RWPE2 (cell line): ENCODE results near the gene HTR6.

Source experiments
- ATAC-seq: fragments of 200-7000 bp; cut with Tn5 transposase; 3 replicates; pipeline ENCODE4 v1.9.1; 2021; ENCODE audit warnings: low read depth
- DNase-seq: peaks from one replicate; pipeline ENCODE4 v3.0.0-alpha.2; 2020; ENCODE audit warnings: low spot score
- H3K27ac ChIP-seq: fragments of 450-650 bp; 2 replicates; pipeline ENCODE4 v1.5.1; 2017; ENCODE audit warnings: mild to moderate bottlenecking; ENCODE audit not compliant: poor library complexity, severe bottlenecking
- H3K27me3 ChIP-seq: fragments of 250-450 bp; sonication (Bioruptor Pico); 2 replicates; pipeline ENCODE4 v1.5.1; 2021; ENCODE audit warnings: mild to moderate bottlenecking, moderate library complexity; ENCODE audit not compliant: insufficient read depth, poor library complexity, severe bottlenecking
- H3K36me3 ChIP-seq: fragments of 250-450 bp; sonication (Bioruptor Pico); 2 replicates; pipeline ENCODE4 v1.5.1; 2020; ENCODE audit warnings: low read depth, mild to moderate bottlenecking, moderate library complexity
- H3K4me1 ChIP-seq: fragments of 250-450 bp; sonication (Bioruptor Pico); 2 replicates; pipeline ENCODE4 v1.5.1; 2021; ENCODE audit warnings: mild to moderate bottlenecking, moderate library complexity; ENCODE audit not compliant: insufficient read depth, poor library complexity, severe bottlenecking
- H3K4me3 ChIP-seq: fragments of 250-450 bp; sonication (Bioruptor Pico); 2 replicates; pipeline ENCODE4 v1.5.1; 2021; ENCODE audit warnings: mild to moderate bottlenecking, moderate library complexity; ENCODE audit not compliant: severe bottlenecking
- H3K9me3 ChIP-seq: fragments of 250-450 bp; sonication (Bioruptor Pico); 2 replicates; pipeline ENCODE4 v1.5.1; 2021; ENCODE audit warnings: mild to moderate bottlenecking, moderate library complexity; ENCODE audit not compliant: severe bottlenecking
- CTCF ChIP-seq: fragments of 450-650 bp; IDR thresholded peaks from one replicate; pipeline ENCODE4 v1.5.1; 2017; ENCODE audit warnings: mild to moderate bottlenecking, moderate library complexity; ENCODE audit not compliant: poor library complexity, severe bottlenecking

The HTR6 gene

GRCh38 chr1:19678931-19679453 lies 14.3 kb downstream of the HTR6 start:
- Histone ChIP-seq H3K27me3 (no peaks in the 10 kb centered on the region), H3K9me3 (no peaks in the 10 kb centered on the region), H3K4me1 (no peaks in the 10 kb centered on the region), H3K36me3 (no peaks in the 10 kb centered on the region), H3K4me3 (no peak overlapping the region), H3K27ac (no peak overlapping the region)
- DNase-seq (no peak), ATAC-seq (no peak)
- no peak for TF ChIP-seq CTCF

- Histone ChIP-seq H3K9me3 (no peaks in the 10 kb centered on the region), H3K36me3 (no peaks in the 10 kb centered on the region), H3K4me1 (no peaks in the 10 kb centered on the region), H3K27ac (no peak overlapping the region), H3K27me3 (no peaks in the 10 kb centered on the region), H3K4me3 (no peak overlapping the region)
- no peak for TF ChIP-seq CTCF
- ATAC-seq (no peak; the same call in 2 of the 3 replicates), DNase-seq (no peak)
Measured at GRCh38 chr1:19679691-19680090, 15.0 kb downstream of the HTR6 start.

DNA sequence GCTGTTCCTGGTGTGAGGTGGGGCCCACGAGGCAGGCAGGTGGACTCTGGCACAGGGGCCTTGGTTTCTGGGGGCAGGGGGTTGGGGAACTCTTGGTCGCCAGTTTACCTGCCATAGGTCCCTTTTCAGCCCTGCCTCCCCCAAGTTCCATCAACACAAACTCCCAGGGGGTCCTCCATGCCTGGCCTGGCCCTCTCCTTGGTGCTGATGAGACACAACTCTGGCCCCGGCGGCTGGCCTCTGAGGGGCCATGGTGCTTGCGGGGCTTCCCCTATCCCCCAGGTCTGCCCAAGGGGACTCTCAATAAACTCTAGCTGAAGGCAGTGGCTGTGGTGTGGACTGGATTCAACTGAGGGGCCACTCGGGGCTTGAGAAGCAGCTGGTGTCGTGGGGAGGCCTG lies 16.0 kb downstream of the HTR6 start:
- DNase-seq (no peak), ATAC-seq (no peak)
- H3K27ac ChIP-seq = no peak overlapping the region
- no peaks in the 10 kb centered on the region for H3K9me3 ChIP-seq
- H3K4me1 ChIP-seq = no peaks in the 10 kb centered on the region
- no peak for TF ChIP-seq CTCF
- no peak overlapping the region for H3K4me3 ChIP-seq
- H3K36me3 ChIP-seq = no peaks in the 10 kb centered on the region
- H3K27me3 ChIP-seq = no peaks in the 10 kb centered on the region

GRCh38 chr1:19682257-19682656 lies 17.6 kb downstream of the HTR6 start:
- ATAC-seq = peak; percentile 90
- no peak for TF ChIP-seq CTCF

DNA sequence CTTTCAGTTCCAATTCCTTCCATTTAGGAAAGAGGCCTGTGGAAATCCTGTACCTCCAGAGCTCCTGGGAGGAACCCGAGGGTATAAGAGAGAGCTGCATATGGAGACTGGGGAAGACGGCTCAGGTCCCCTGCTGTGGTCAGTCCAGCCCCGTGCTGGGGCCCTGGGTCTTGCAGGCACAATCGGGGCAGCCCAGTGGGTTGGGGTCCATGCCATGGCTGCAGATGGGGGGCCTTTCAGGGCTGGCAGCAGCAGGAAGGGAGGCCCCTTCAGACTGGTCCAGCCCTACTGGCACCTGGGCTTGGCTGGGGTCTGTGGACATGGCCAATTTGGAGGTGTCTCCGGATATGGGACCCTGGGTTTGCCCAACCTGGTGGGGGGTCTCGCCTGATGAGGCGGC lies 18.2 kb downstream of the HTR6 start:
- no peaks in the 10 kb centered on the region for H3K36me3 ChIP-seq
- no peak overlapping the region for H3K4me3 ChIP-seq
- H3K27me3 ChIP-seq = no peaks in the 10 kb centered on the region
- H3K27ac ChIP-seq = no peak overlapping the region
- TF ChIP-seq CTCF = no peak
- H3K4me1 ChIP-seq = no peaks in the 10 kb centered on the region
- DNase-seq = no peak
- ATAC-seq = no peak
- H3K9me3 ChIP-seq = no peaks in the 10 kb centered on the region

More at GRCh38 chr1:19682257-19682656, 17.6 kb downstream of the HTR6 start:
- Histone ChIP-seq H3K4me3 (no peak overlapping the region), H3K4me1 (no peaks in the 10 kb centered on the region), H3K27me3 (no peaks in the 10 kb centered on the region), H3K27ac (no peak overlapping the region), H3K36me3 (no peaks in the 10 kb centered on the region), H3K9me3 (no peaks in the 10 kb centered on the region)
- no peak for DNase-seq
